Measurements from ENCODE around the gene CTTNBP2. TPM values are rescaled to one million over a fixed set of nuclear protein-coding genes. Genes with fewer than 3 reads are reported as not detected.
A peak's percentile ranks its signal among the peaks of the same experiment; 100 is the strongest.

The CTTNBP2 gene
- total and polyA plus RNA-seq, 2 donors (not counting 1 experiment from before 2014, with no cell fraction given), result 8.3 to 12.0 TPM

DNA sequence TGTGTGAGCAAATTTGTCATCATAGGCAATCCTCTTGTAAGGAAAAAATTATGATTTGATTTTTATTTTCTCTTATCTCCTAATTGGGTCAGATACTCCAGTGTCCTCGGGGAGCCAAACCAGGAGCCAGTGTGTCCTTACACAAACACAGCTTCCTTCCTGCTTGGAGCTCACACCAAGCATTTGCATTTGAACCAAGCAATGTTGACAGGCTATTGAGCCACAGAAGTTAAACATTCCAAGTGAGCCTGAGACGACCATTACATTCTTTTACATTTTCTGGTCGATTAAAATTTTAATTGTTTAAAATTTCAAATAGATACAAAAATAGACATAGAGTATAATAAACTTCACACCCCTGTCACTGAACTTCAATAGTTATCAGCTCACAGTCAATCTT is 198.6 kb downstream of the CTTNBP2 start:
- H3K27me3 ChIP-seq (ENCODE audit: control insufficient read depth, insufficient read depth, low read length), result no peaks in the 10 kb centered on the region
- H3K27ac ChIP-seq (ENCODE audit: insufficient read depth, low read length), result no peak overlapping the region
- H3K9ac ChIP-seq (ENCODE audit: insufficient read depth, low read length), result no peak overlapping the region
- no peaks in the 10 kb centered on the region for H3K36me3 ChIP-seq (ENCODE audit: control insufficient read depth, insufficient read depth, low read length)
- no peaks in the 10 kb centered on the region for H3K9me3 ChIP-seq (ENCODE audit: control insufficient read depth, insufficient read depth, low read depth, low read length)
- peaks cover 3% of the 10 kb centered on the region for H3K4me1 ChIP-seq (ENCODE audit: control insufficient read depth, extremely low read depth, insufficient read depth, low read length)
- no peaks in the 10 kb centered on the region for H4K20me1 ChIP-seq (ENCODE audit: control insufficient read depth, extremely low read depth, insufficient read depth, low read length)
- H3K4me3 ChIP-seq (replicated peaks in 1 of 4; ENCODE audit: control extremely low read depth in 1 of 4, insufficient read depth in 1 of 4, low read depth in 3 of 4, low read length in 4 of 4), result no peak overlapping the region
- H3K79me2 ChIP-seq (ENCODE audit: control insufficient read depth, insufficient read depth, low read length), result no peaks in the 10 kb centered on the region
- TF ChIP-seq, protein P1, sequence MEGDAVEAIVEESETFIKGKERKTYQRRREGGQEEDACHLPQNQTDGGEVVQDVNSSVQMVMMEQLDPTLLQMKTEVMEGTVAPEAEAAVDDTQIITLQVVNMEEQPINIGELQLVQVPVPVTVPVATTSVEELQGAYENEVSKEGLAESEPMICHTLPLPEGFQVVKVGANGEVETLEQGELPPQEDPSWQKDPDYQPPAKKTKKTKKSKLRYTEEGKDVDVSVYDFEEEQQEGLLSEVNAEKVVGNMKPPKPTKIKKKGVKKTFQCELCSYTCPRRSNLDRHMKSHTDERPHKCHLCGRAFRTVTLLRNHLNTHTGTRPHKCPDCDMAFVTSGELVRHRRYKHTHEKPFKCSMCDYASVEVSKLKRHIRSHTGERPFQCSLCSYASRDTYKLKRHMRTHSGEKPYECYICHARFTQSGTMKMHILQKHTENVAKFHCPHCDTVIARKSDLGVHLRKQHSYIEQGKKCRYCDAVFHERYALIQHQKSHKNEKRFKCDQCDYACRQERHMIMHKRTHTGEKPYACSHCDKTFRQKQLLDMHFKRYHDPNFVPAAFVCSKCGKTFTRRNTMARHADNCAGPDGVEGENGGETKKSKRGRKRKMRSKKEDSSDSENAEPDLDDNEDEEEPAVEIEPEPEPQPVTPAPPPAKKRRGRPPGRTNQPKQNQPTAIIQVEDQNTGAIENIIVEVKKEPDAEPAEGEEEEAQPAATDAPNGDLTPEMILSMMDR (conservative IDR thresholded peaks at IDR 0.05 in 1 of 2, IDR thresholded peaks at IDR 0.05 in 1 of 2; ENCODE audit: low read depth in 1 of 2, low read length in 2 of 2), result no peak
- no peak for TF ChIP-seq EZH2 (IDR thresholded peaks at IDR 0.05; ENCODE audit: low read length, missing control alignments)
- H3K4me2 ChIP-seq (ENCODE audit: extremely low read depth, insufficient read depth, low read length), result no peak overlapping the region
- no peak for DNase-seq (ENCODE audit: low read depth in 2 of 2)
- no peak overlapping the region for H2AFZ ChIP-seq (ENCODE audit: low read length)

DNA sequence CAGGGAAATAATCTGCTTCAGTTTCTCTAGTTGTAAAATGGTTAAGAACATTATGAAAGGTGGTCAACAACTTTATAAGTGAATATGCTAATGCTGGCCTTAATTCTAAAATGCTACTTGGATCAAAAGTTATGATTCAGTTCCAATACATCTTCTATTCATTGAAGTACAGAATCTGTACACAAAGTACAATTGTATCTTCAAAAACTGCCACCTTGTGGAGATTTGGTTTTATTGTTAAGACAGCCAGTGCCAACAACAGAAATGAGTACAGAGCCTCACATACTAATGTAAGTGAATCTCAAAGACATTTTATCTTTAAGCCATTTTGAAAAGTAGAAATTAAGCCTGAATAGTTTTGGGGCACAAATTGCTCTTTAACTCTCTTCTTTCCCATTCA is 199.4 kb downstream of the CTTNBP2 start:
- Histone ChIP-seq H3K9me3 (ENCODE audit: control insufficient read depth, insufficient read depth, low read depth, low read length) (no peaks in the 10 kb centered on the region), H2AFZ (ENCODE audit: low read length) (no peak overlapping the region)

DNA sequence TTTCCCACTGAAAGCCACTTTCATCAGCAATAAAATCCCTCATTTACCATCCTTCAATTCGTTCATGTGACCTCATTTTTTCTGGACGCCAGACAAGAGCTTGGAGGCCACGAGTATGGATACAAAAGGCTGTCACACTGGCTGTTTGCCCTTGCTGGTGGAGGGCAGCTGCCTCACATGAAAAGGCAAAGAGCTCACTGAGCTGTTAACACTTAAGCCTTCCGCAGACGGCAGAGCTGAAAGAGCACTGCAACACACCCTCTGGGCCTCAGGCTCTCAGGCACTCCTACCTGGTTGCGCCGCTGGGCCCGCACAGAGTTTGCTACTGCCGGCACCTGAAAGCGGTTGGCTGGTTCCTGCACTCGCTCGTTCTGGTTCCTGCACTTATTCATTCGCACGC is 199.9 kb downstream of the CTTNBP2 start:
- DNase-seq (ENCODE audit: low read depth in 2 of 2), result peak; percentile 28 to 39
- Histone ChIP-seq H3K27me3 (ENCODE audit: control insufficient read depth, insufficient read depth, low read length) (no peaks in the 10 kb centered on the region), H3K9ac (ENCODE audit: insufficient read depth, low read length) (no peak overlapping the region), H3K36me3 (ENCODE audit: control insufficient read depth, insufficient read depth, low read length) (no peaks in the 10 kb centered on the region), H3K4me1 (ENCODE audit: control insufficient read depth, extremely low read depth, insufficient read depth, low read length) (peaks cover 3% of the 10 kb centered on the region), H3K4me3 (replicated peaks in 1 of 4; ENCODE audit: control extremely low read depth in 1 of 4, insufficient read depth in 1 of 4, low read depth in 3 of 4, low read length in 4 of 4) (no peak overlapping the region), H2AFZ (ENCODE audit: low read length) (no peak overlapping the region), H4K20me1 (ENCODE audit: control insufficient read depth, extremely low read depth, insufficient read depth, low read length) (no peaks in the 10 kb centered on the region), H3K4me2 (ENCODE audit: extremely low read depth, insufficient read depth, low read length) (no peak overlapping the region), H3K79me2 (ENCODE audit: control insufficient read depth, insufficient read depth, low read length) (no peaks in the 10 kb centered on the region), H3K9me3 (ENCODE audit: control insufficient read depth, insufficient read depth, low read depth, low read length) (no peaks in the 10 kb centered on the region), H3K27ac (ENCODE audit: insufficient read depth, low read length) (no peak overlapping the region)
- no peak for TF ChIP-seq EZH2 (IDR thresholded peaks at IDR 0.05; ENCODE audit: low read length, missing control alignments)

More for the DNA sequence above, 199.4 kb downstream of the CTTNBP2 start:
- H3K4me3 ChIP-seq (replicated peaks in 1 of 4; ENCODE audit: control extremely low read depth in 1 of 4, insufficient read depth in 1 of 4, low read depth in 3 of 4, low read length in 4 of 4), result no peak overlapping the region
- no peaks in the 10 kb centered on the region for H3K79me2 ChIP-seq (ENCODE audit: control insufficient read depth, insufficient read depth, low read length)
- no peak overlapping the region for H3K4me2 ChIP-seq (ENCODE audit: extremely low read depth, insufficient read depth, low read length)
- no peaks in the 10 kb centered on the region for H3K27me3 ChIP-seq (ENCODE audit: control insufficient read depth, insufficient read depth, low read length)
- H4K20me1 ChIP-seq (ENCODE audit: control insufficient read depth, extremely low read depth, insufficient read depth, low read length), result no peaks in the 10 kb centered on the region
- H3K36me3 ChIP-seq (ENCODE audit: control insufficient read depth, insufficient read depth, low read length), result no peaks in the 10 kb centered on the region
- no peak overlapping the region for H3K27ac ChIP-seq (ENCODE audit: insufficient read depth, low read length)
- DNase-seq (ENCODE audit: low read depth in 2 of 2), result peak; percentile 47 to 73
- no peak for TF ChIP-seq EZH2 (IDR thresholded peaks at IDR 0.05; ENCODE audit: low read length, missing control alignments)
- TF ChIP-seq, protein P1 (conservative IDR thresholded peaks at IDR 0.05 in 1 of 2, IDR thresholded peaks at IDR 0.05 in 1 of 2; ENCODE audit: low read depth in 1 of 2, low read length in 2 of 2), result peak in 1 of 2 donors; percentile 49
- peaks cover 3% of the 10 kb centered on the region for H3K4me1 ChIP-seq (ENCODE audit: control insufficient read depth, extremely low read depth, insufficient read depth, low read length)
- no peak overlapping the region for H3K9ac ChIP-seq (ENCODE audit: insufficient read depth, low read length)

All from fibroblast of lung (primary cell).